ENCODE results near the gene DAB1.

DAB1 gene

GRCh38 chr1:57192222-57192621 is 231.6 kb downstream of the DAB1 start:
- no peaks in the 10 kb centered on the region for H3K9me3 ChIP-seq (ENCODE audit: control insufficient read depth, insufficient read depth, low read depth, low read length)
- H3K4me1 ChIP-seq (ENCODE audit: control insufficient read depth, insufficient read depth, low read length), result no peaks in the 10 kb centered on the region
- H3K4me3 ChIP-seq (ENCODE audit: low read depth, low read length), result no peak overlapping the region
- ChIA-PET POLR2A (no interaction called here), CTCF (no interaction called here)
- no peak overlapping the region for H3K27ac ChIP-seq (ENCODE audit: extremely low read depth, low read depth, low read length)
- TF ChIP-seq ZNF629 (tag by site-specific recombination; IDR thresholded peaks at IDR 0.05) (no peak), ZNF18 (tag by site-specific recombination; IDR thresholded peaks at IDR 0.05) (no peak), ZNF433 (tag by site-specific recombination; IDR thresholded peaks at IDR 0.05; ENCODE audit: low read depth) (no peak), ZNF146 (tag by site-specific recombination; IDR thresholded peaks at IDR 0.05) (no peak), ZEB2 (tag by site-specific recombination; IDR thresholded peaks at IDR 0.05) (no peak), OVOL3 (tag by site-specific recombination; IDR thresholded peaks at IDR 0.05) (no peak)
- TF ChIP-seq, protein P1, sequence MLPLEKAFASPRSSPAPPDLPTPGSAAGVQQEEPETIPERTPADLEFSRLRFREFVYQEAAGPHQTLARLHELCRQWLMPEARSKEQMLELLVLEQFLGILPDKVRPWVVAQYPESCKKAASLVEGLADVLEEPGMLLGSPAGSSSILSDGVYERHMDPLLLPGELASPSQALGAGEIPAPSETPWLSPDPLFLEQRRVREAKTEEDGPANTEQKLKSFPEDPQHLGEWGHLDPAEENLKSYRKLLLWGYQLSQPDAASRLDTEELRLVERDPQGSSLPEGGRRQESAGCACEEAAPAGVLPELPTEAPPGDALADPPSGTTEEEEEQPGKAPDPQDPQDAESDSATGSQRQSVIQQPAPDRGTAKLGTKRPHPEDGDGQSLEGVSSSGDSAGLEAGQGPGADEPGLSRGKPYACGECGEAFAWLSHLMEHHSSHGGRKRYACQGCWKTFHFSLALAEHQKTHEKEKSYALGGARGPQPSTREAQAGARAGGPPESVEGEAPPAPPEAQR (tag by site-specific recombination; IDR thresholded peaks at IDR 0.05), result no peak
- TF ChIP-seq, protein P2, sequence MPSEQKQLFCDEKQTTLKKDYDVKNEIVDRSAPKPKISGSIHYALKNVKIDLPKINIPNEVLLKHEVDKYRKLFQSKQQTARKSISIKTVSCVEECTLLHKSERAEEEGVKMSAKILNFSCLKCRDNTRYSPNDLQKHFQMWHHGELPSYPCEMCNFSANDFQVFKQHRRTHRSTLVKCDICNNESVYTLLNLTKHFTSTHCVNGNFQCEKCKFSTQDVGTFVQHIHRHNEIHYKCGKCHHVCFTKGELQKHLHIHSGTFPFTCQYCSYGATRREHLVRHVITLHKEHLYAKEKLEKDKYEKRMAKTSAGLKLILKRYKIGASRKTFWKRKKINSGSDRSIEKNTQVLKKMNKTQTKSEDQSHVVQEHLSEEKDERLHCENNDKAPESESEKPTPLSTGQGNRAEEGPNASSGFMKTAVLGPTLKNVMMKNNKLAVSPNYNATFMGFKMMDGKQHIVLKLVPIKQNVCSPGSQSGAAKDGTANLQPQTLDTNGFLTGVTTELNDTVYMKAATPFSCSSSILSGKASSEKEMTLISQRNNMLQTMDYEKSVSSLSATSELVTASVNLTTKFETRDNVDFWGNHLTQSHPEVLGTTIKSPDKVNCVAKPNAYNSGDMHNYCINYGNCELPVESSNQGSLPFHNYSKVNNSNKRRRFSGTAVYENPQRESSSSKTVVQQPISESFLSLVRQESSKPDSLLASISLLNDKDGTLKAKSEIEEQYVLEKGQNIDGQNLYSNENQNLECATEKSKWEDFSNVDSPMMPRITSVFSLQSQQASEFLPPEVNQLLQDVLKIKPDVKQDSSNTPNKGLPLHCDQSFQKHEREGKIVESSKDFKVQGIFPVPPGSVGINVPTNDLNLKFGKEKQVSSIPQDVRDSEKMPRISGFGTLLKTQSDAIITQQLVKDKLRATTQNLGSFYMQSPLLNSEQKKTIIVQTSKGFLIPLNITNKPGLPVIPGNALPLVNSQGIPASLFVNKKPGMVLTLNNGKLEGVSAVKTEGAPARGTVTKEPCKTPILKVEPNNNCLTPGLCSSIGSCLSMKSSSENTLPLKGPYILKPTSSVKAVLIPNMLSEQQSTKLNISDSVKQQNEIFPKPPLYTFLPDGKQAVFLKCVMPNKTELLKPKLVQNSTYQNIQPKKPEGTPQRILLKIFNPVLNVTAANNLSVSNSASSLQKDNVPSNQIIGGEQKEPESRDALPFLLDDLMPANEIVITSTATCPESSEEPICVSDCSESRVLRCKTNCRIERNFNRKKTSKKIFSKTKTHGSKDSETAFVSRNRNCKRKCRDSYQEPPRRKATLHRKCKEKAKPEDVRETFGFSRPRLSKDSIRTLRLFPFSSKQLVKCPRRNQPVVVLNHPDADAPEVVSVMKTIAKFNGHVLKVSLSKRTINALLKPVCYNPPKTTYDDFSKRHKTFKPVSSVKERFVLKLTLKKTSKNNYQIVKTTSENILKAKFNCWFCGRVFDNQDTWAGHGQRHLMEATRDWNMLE (tag by site-specific recombination; conservative IDR thresholded peaks at IDR 0.05; ENCODE audit: low read depth), result no peak
- H3K36me3 ChIP-seq (ENCODE audit: control insufficient read depth in 2 of 2, insufficient read depth in 1 of 2, low read length in 2 of 2), result no peaks in the 10 kb centered on the region

DNA sequence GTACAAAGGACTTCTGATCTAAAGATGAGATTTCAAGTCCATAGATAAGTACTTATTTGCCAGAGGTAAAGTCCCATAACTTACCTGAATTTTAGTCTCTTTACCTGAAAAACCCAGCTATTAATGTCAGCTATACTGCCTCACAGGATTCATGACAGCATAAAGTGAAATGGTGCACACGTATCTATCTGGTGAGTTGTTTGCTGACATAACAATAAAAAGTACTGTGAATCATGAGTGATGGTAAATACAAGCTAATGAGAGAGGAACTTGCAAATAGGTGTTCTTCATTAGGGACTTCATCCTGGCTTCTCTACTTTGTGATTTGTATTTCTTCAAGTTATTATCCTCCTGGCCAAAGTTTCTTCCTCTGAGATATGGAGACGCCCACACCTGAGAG is 233.0 kb downstream of the DAB1 start:
- Histone ChIP-seq H3K36me3 (ENCODE audit: control insufficient read depth in 2 of 2, insufficient read depth in 1 of 2, low read length in 2 of 2) (no peaks in the 10 kb centered on the region), H3K27ac (ENCODE audit: extremely low read depth, low read depth, low read length) (no peak overlapping the region), H3K9me3 (ENCODE audit: control insufficient read depth, insufficient read depth, low read depth, low read length) (no peaks in the 10 kb centered on the region), H3K4me1 (ENCODE audit: control insufficient read depth, insufficient read depth, low read length) (no peaks in the 10 kb centered on the region), H3K4me3 (ENCODE audit: low read depth, low read length) (no peak overlapping the region)
- CTCF ChIA-PET, result interaction anchor here (0.7 to 1.2 kb wide), 2 partner anchors 8 to 14 kb away, joined by 3 read pairs; no protein-coding TSS in a partner anchor
- POLR2A ChIA-PET, result no interaction called here
- TF ChIP-seq ZNF341 (tag by site-specific recombination; IDR thresholded peaks at IDR 0.05; ENCODE audit: low read depth) (no peak), CTCF (tag by site-specific recombination; IDR thresholded peaks at IDR 0.05) (no peak), ZNF114 (tag by site-specific recombination; IDR thresholded peaks at IDR 0.05) (no peak), BCL11A (tag by site-specific recombination; IDR thresholded peaks at IDR 0.05; ENCODE audit: low read depth) (no peak), ZBTB7A (tag by site-specific recombination; IDR thresholded peaks at IDR 0.05; ENCODE audit: low read depth) (no peak), ZNF561 (tag by site-specific recombination; IDR thresholded peaks at IDR 0.05; ENCODE audit: borderline replicate concordance) (no peak), ZNF830 (tag by site-specific recombination; IDR thresholded peaks at IDR 0.05; ENCODE audit: low read depth) (no peak), ZNF132 (tag by site-specific recombination; IDR thresholded peaks at IDR 0.05; ENCODE audit: borderline replicate concordance) (no peak), ZNF121 (tag by site-specific recombination; IDR thresholded peaks at IDR 0.05) (no peak), ZNF777 (tag by site-specific recombination; IDR thresholded peaks at IDR 0.05; ENCODE audit: borderline replicate concordance) (no peak), ZNF76 (tag by site-specific recombination; IDR thresholded peaks at IDR 0.05; ENCODE audit: borderline replicate concordance, low read depth) (no peak), GLIS2 (tag by site-specific recombination; IDR thresholded peaks at IDR 0.05) (no peak)
- TF ChIP-seq, protein P1 (tag by site-specific recombination; IDR thresholded peaks at IDR 0.05), result no peak
